Kidney glomerular epithelial cell (primary cell): ENCODE measurements around the gene TOX2.
A peak's percentile ranks its signal among the peaks of the same experiment; 100 is the strongest.

Experiments used
- DNase-seq: peaks from one replicate; lab custom pipeline; 2025; lab: John Stamatoyannopoulos, UW

Gene TOX2

DNA sequence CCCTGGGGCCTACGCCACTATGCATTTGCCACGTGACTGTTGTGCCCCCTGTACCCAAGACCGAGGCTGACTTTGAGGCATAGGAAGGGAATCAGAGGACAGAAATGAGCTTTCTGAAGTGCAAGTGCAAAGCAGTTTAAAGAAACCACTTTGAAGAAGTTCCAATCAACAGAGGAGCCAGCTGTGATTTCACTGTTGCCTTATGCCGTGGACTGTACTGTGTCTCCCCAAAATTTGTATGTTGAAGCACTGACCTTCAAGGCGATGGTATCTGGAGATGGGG, 161.2 kb downstream of the TOX2 start:
- DNase-seq = no peak

DNA sequence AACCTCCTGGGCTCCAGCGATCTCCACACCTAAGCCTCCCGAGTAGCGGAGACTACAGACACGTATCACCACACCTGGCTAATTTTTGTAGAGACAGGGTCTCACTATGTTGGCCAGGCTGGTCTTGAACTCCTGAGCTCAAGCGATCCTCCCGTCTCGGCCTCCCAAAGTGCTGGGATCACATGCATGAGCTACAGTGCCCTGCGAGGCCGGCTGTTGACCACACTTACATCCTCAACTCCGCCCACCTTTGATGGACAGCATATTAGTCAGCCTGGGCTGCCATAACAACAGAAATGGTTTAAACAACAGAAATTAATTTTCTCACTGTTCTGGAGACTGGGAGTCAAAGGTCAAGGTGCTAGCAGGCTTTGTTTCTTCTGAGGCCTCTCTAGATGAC, 164.6 kb downstream of the TOX2 start:
- no peak for DNase-seq

DNA sequence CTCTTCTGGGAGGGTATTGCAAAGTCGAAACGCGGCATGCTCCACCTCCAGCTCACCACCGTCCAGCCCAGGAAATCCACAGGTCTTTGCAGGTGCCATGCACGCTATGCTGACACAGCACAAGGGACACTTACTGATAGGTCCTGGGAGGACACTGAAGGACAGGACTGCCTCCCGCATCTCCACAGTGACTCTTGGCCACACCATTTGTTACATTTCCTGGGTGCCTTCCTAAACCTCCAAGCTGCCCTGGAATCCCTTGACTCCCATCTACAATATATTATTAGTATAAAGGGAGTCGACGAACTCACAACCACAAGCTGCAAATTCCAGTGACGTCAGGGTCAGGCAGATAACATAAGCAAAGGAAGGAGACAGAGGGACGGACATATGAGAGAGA, 165.4 kb downstream of the TOX2 start:
- DNase-seq = no peak

DNA sequence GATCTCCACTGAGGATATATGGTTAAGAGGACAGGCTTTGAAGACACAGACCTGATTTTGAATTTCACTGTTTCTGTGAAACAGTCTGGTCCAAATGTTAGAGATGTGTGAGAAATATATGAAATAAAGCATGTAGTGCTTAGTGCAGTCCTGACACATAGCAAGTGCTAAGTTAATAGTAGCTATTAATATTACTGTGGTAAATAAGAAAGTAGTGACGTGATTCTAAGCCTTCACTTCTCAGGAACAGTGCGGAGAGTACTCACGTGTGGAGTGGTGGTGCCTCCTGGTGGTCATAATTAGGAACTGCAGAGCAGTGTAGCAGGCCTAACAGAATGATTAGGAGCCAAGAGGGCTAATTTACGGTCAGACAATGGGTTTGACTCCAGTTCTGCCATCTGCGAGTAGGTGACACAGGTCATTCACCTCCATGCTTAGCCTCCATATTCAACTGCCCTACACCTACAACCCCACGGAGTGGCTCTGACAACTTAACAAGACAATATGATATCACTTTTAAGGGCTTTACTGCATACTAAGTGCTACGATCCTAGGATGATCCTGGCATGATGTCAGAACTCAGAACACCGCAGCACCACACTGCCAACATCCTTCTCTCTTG, 166.1 kb downstream of the TOX2 start:
- DNase-seq = peak; percentile 63

GRCh38 chr20:44081476-44081875, 166.8 kb downstream of the TOX2 start:
- DNase-seq = no peak

DNA sequence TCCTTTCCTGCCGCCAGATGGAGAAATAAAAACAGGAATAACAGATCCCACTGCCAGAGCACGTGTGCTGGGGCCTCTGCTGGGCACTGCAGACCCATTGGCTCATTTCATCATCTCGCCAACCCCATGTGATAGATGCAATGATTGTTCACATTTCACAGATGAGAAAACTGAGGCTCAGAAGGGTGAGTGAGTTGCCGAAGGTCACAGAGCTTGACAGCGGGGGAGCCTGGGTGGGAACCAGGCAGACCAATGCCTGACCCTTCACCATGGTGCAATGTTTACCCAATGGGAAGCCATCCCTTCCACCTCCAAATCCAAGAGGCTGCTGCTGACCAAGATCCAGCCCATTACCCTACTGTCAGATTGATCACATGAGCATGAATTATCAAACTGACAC, 167.2 kb downstream of the TOX2 start:
- no peak for DNase-seq

- peak; percentile 62 for DNase-seq
These were observed 168.7 kb downstream of the TOX2 start for GRCh38 chr20:44083220-44083933.

- no peak for DNase-seq
These were observed 169.8 kb downstream of the TOX2 start for GRCh38 chr20:44084439-44084838.

GRCh38 chr20:44084891-44085290, 170.2 kb downstream of the TOX2 start:
- DNase-seq = no peak

DNA sequence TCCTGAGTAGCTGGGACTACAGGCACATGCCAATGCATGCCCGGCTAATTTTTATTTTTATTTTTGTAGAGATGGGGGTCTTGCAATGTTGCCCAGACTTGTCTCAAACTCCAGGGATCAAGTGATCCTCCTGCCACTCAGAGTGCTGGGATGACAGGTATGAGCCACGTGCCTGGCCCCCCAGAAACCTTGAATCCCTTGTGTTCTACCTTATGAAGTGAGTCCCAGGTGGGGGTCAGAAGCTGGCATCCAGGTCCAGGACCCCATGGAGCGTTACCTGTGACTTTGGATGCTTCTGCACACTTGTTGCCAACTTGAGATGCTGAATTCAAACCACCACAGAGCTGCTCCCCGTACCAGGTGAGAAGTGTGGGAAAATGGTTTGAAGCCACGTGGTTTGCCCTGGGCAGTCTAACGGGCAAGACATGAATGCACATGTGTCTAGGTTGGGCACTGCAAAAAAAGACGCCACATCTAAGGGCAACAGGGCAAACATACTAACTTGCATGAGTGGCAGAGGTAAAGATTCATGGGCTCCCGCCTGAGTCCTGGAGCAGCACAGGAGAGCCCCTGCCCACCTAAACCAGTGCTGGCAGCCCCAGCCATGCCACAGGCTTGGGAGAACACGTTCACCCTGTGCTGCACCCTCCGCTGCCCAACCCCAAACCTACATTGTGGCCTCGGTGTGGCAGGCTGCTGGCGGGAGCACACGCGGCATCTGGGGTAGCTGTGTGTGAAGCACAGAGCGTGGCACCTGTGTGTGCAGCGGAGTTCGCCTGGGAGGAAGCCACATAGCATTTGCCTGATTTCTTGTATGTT, 171.2 kb downstream of the TOX2 start:
- DNase-seq = no peak

DNA sequence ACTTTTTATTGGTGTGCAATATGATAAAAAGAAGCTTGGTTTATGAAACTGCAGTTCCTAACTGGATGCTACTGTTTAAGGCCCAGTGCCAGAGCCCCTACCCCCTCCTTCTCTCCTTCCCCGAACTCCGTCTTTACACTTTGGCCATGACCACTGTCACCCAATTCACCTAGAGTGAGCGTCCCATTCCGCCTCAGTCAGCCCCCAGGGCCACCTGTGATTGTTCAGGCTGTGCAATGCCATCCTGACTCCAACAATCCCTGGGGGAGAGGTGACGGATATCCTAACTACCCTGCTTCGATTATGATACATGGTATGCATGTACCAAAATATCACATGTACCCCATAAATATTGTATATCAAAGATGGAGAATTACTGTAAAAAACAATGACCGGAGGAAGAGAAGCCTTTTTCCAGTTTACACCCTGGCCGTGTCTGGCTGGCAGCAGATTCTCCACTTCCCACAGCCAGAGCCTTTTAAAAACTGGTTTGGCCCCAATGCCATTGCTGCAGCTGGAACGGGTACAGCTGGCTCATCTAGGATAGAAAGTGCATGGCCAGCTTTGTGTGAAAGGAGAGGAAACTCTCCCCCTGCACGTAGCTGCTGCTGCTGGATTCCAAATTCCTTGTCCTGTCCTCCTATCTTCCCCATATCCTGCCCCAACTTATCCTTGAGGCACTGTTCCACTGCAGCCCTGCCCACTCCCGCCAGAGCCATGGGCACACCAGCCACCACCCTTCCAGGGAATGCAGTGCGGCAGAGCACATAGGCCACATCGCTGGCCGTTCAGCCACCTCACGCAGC, 172.6 kb downstream of the TOX2 start:
- no peak for DNase-seq

DNA sequence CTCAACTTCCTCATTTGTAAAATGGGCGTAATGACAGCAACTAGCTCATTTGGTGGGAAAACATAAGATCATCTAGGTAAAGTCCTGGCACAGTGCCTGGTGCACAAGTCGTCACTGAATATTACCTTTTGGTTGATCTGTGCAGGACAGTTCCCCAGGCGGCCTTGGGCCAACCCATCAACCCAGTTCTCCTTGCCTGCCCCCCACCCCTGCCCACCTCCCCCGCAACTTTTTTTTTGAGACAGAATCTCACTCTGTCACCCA, 173.1 kb downstream of the TOX2 start:
- no peak for DNase-seq

- DNase-seq = no peak
These were observed 175.5 kb downstream of the TOX2 start for GRCh38 chr20:44089987-44090674.

- DNase-seq = no peak
These were observed 176.4 kb downstream of the TOX2 start for GRCh38 chr20:44091026-44091425.

- peak; percentile 8 for DNase-seq
These were observed 178.0 kb downstream of the TOX2 start for GRCh38 chr20:44092551-44093248.

GRCh38 chr20:44093249-44093582, 178.6 kb downstream of the TOX2 start:
- no peak for DNase-seq

- DNase-seq = no peak
These were observed 181.2 kb downstream of the TOX2 start for GRCh38 chr20:44095831-44096230.

DNA sequence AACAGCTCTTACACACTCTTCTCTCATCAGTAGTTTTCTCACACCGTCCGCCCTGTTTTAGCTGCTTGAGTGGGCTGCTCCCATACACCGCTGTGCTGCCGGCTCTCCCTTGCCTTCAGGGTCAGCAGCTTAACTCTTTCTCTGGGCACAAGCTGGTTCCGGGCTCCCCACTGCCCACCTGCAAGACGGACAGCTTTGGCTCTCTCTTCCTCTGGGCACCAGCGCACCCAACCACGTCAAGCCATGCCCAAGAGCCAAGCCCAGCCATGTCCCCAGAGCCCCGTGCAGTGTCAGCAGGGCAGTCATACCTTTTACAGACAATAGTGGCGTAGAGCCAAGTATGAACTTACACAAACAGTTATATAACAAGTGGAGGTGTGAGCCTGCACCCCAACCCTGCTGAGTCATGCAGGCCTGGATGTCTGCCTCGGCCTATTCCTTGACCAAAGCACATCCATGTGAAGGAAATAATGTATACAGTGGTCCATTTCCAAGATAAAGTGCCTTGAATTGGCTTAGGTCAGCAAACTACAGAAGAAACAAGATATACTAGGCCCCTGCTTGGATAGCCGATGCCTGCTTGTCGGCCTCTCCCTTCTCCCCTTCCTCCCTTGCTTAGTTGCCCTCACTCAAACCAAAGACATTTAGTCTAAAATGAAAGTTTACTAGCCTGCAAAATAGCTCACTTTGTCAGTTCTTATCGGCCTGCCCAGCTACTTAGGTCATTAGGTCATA, 183.0 kb downstream of the TOX2 start:
- DNase-seq = no peak

DNA sequence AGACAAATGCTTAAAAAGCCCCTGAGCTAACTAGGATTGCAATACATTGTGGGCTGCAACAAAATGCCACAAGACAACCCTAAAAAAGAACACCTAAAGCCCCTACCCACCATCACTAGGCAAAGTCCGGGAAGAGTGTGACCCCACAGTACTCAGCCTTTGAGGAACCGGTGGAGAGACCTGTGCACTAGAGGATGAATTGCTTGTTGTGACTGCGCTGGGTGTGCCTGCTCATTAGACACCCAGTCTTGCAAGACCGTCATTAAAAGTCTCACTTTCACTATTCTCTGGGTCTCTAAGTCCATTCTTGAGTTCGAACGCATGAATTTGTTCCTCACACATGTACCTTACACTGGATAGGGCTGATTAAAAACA, 183.6 kb downstream of the TOX2 start:
- no peak for DNase-seq

DNA sequence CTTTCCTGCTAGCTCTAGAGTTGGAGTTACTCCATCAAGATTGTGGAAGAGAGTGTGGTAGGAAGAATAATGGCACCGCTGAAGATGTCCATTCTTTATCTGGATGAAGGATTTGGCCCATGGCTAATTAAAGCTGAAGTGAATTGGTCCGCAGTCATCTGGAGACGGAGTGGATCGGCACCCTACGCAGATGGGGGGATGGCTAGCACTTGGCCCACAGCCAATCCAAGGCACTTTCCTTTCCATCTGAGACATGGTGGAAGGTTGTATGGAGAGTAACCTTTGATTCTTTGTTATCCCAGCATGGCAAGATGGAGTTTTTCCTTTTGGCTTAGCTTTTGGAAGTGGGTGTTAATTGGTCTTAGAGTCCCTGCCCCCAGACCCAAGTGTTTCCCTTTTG, 184.0 kb downstream of the TOX2 start:
- DNase-seq = no peak

- DNase-seq = no peak
These were observed 185.2 kb downstream of the TOX2 start for GRCh38 chr20:44099832-44100231.
